IPS DF 4.7 (cell line): ENCODE data around the gene PLXNB2.
"Not testable (repeated sequence)": the region's sequence is repeated elsewhere in the genome, so short reads cannot be mapped to it uniquely, and the experiment has no call there.

ENCODE experiments used
- DNase-seq: peaks from one replicate; pipeline ENCODE4 v3.0.0-alpha.2; 2013; ENCODE audit warnings: low spot score; ENCODE audit errors: extremely low read depth

The PLXNB2 gene

DNA sequence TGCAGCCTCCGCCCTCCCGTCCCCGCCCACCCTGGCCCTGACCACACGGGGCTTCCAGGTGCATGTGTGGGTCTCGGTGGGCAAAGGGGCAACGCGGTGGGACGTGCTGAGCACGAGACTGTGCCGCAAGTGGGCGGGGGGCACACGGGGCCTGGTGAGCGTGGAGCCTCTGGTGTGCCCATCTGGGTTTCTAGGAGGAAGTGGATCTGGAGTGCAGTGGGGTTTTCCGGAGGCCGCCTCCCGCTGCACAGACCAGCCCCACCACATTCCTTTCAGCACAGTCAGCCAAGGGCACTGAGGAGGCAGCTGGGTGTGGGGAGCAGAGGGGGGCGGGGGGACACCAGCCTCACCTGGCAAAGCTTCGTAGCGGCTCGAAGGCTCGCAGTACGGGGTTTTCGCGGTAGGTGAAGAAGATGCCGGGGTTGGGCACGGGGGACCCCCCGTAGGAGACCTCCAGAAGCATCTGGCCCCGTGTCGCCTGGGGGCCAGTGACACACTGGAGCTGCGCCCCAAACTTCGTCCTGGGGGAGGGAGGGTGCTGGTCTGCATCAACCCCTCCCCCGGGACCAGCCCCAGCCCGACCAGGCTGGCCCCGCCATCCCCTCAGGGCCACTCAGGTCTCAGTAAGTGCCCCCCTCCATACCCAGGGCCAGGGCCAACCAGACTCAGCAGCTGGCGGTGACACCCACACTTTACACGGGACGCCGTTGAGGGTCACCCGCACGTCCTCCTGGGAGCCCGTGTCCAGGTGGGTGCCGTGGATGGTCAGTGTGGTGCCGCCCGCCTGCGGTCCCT lies 24.9 kb downstream of the PLXNB2 start:
- no peak for DNase-seq

DNA sequence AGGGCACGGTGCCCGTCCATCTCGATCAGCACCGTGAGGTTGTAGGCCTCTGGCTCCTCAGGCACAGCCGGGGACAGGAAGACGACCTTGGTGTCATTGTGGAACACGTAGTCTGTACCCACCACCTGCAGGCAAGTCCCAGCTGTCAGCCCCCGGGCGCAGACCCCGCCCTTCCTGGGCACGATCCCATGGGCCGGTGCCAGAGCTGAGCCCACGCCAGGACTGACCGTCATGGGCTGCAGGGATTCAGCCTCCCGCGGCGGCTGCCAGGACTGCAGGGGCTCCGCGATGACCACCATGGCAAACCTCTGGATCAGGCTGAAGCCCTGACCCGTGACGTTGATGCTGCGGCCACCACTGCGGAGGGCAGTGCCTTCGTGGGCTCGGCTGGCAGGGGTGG lies 25.5 kb downstream of the PLXNB2 start:
- DNase-seq = no peak

GRCh38 chr22:50281384-50281760 lies 26.1 kb downstream of the PLXNB2 start:
- no peak for DNase-seq

DNA sequence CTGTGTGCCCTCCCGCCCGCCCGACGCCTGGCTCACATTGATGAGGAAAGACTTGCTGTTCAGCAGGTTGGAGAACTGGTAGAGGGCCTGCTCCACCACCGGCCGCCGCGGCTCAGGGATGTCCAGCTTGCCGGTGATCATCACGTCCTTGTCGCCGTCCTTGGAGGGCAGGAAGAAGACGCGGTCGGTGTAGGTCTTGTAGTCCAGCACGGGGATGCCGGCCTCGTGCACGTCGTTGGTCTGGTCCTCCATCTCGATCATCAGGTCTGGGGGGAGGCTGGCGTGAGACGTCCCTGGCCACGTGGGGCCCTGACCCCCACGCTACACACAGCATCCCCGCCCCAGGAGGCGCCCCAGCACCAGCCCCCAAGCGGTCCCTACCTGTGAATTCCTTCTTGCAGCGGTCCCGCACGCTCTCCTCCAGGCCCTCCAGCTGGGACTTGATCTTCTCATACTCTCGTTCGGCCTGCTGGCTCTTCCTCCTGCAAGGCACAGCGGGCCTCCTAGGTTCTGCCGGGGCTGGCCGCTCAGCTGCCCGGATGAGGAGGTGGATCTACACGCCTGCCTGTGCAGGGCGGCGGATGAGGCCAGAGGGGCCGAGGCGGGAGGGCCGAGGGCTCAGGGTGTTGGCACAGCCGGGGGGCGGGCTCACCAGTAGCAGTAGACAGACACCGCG lies 26.6 kb downstream of the PLXNB2 start:
- no peak for DNase-seq

DNA sequence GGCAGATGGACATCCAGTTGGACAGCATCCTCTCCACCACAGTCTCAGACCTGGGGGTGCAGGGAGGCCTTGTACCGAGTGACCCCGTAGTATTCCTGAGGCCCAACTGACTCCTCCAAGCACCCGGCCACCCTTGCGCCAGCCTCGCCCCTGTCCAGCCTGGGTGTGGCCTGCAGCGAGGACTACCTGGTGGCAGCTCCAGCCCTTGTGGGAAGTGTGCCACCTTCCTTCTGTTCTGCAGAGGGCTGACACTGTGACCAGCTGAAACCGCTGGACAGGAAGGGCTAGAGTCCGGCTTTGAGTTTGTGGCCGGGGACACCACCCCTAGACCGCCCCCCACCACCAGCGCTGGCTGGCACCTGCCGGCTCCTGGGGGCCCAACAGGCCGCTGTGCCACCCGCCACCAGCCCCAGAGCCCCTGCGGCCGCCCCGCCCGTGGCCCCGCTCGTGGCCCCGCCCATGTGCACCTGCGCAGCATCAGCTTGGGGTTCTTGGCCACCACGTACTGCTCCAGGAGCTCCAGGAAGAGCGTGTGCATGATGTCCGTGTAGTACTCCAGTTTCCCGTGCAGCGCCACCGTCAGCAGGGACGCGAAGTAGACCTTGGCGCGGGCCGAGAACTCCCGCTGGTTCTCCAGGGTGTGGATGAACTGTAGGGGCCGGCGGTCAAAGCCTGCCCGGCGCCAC lies 27.3 kb downstream of the PLXNB2 start:
- DNase-seq = no peak

GRCh38 chr22:50278956-50279619 lies 28.4 kb downstream of the PLXNB2 start:
- no peak for DNase-seq

- DNase-seq = no peak
Observed at GRCh38 chr22:50278461-50278860, 29.0 kb downstream of the PLXNB2 start.

DNA sequence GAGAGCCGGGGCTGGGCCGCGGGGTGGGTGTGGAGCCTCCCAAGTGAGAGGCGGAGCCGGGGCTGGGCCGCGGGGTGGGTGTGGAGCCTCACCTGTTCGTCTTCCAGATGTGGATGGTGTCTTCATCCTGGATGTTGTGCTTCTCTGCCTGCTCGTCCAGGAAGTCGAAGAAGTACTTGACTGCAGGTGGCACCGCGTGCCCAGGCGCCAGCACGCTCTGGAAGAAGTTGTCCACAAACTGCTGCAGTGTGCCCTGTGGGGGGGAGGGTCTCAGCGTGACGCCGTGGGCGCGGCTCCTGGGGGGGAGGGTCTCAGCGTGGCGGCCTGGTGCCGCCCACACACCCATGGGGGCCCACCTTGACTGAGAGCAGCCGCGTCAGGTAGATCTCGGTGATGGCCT lies 29.7 kb downstream of the PLXNB2 start:
- no peak for DNase-seq

DNA sequence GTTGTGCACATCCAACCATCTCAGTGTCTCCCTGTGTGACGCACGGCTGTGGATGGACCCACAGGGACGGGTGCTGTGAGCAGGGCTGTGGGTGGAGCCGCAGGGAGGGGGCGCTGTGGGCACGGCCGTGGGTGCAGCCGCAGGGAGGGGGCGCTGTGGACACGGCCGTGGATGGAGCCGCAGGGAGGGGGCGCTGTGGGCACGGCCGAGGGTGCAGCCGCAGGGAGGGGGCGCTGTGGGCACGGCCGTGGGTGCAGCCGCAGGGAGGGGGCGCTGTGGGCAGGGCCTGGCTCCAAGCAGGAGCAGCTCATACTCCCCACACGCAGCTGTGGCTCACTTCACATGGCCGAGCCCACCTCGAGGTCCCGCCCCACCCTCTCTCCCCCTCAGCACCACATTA lies 31.3 kb downstream of the PLXNB2 start:
- no peak for DNase-seq

DNA sequence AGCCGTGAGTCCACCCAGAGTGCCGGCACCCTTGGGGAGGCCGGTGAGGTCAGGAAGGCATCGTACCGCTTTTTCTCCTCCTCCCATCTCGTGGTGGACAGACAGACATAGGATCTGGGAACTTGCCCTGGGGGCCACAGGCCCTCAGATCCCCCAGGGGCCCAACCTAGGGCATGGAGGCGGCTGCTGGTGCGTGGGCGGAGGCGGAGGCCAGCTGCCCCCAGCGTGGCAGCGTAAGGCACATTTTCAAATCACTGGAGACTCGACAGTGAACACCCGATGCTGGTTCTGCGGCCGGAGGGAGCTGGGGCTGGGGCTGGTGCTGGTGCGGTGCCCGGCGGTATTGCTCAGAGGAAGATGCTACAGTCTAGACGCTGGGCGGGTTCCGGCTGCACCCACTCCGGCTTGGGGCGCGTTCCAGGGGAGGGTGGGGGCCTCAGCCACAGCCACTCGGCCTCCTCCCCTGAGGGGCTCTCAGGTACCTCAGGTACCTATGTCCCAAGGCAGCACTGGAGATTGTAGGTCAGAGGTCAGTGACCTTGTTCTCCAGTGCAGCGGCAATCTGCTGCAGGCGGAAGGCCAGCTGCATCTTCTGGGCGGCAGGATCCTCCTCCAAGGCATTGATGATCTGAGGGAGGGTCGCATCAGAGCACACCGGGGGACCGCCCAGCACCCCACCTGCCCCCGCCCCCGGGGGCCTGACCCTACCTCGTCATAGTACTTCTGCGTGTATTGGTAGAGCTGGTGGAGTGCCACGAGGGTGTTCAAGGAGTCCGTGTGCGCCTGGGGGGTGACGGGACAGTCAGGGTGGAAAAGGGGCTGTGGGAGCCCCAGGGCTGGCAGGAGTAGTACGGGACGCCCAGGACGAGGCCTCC lies 32.0 kb downstream of the PLXNB2 start:
- DNase-seq = no peak

GRCh38 chr22:50274771-50275170 lies 32.7 kb downstream of the PLXNB2 start:
- no peak for DNase-seq

- DNase-seq = no peak
Observed at GRCh38 chr22:50274311-50274710, 33.1 kb downstream of the PLXNB2 start.

DNA sequence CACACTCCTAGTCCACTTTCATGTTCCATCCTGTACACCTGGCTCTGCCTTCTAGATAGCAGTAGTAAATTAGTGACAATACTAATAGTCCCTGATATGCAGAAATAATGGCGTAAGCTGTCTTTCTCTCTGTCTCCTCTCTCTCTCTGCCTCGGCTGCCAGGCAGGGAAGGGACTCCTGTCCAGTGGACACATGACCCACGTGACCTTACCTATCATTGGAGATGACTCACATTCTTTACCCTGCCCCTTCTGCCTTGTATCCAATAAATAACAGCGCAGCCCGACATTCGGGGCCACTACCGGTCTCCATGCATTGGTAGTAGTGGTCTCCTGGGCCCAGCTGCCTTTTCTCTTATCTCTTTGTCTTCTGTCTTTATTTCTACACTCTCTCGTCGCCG lies 33.7 kb downstream of the PLXNB2 start:
- not testable (repeated sequence) for DNase-seq

GRCh38 chr22:50273352-50273751 lies 34.1 kb downstream of the PLXNB2 start:
- DNase-seq = not testable (repeated sequence)

GRCh38 chr22:50272044-50272802 lies 35.2 kb downstream of the PLXNB2 start:
- no peak for DNase-seq

- DNase-seq = no peak
Observed at GRCh38 chr22:50271519-50271970, 35.9 kb downstream of the PLXNB2 start.

DNA sequence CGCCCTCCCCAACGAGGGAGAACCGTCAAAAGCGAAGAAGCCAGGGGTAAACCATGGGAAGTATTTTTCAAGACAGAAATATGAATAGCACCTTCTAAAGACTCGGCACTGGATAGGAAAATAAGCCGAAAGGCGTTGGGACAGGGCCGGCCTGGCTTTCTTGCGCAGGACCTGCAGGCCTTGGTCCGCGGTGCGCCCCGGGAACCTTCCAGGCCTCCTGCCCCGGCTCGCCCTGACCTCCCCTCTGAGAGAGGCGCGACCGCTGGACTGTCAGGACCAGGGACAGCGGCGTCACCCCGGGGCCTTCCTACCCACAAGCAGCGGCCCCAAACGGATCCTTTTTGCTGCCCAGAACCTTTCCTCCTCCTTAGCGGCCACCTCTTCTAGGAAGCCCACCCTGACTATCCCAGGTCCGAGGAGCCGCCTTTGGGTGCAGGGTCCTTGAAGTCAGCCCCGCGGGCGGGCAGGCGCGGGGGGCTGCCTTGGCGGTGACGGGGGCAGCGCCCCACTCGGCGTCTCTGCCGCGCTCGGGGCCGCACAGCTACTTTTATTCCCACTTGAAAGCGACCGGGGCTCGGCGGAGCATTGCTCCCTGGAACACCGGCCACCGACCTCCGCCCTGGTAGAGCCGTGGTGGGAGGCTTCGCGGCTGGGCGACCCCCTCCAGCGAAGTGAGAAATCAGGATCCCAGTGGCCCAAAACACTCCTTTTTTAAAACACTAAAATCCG lies 36.6 kb downstream of the PLXNB2 start:
- DNase-seq = no peak

DNA sequence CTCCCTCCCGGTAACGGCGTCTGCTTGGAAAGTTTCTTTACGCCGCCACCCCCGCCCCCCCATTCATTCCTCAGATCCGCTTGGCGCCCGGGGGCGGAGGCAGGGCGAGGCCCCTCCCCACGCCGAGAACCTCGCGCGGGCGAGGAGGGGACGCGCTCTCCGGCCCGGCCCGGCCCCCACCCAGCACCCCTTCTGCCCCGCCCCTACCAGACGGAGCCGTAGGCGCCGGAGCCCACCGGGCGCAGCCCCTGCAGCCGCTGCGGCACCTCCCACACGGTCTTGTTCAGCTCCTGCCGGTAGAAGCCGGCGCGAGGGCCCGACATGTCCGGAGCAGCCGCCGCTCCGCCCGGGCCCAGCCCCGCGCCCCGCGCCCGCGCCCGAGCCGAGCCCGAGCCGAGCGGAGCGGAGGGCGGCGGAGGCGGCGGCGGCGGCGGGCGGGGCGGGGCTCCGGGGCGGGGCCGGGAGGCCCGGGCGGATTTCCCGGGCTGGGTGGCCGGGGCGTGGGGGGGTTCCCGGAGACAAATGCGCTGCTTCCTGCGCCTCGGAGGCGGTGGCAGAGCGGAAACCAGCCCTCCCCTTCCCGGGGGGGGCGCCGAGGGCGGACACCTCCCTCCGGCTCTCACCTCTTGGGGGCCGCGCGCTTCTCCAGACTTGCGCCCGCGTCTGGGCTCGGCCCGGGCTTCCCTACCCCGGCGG lies 37.3 kb downstream of the PLXNB2 start, which contains the start of gene MAPK11:
MAPK11 (minus strand) TSS at position 411 of the 696 bp plus-strand sequence; CDS start at position 323, 88 bp downstream.
- DNase-seq = no peak

- DNase-seq = no peak
Observed at GRCh38 chr22:50269573-50269969, 37.9 kb downstream of the PLXNB2 start.
